ENCODE results near the gene PDE4B. TPM values are rescaled to one million over a fixed set of nuclear protein-coding genes. Genes with fewer than 3 reads are reported as not detected.

Gene PDE4B
- total and polyA plus RNA-seq, 9 of the 15 experiments (the other 6 are each of a cell fraction or from before 2014, with no cell fraction given) = 0.09 TPM; not detected in 8

DNA sequence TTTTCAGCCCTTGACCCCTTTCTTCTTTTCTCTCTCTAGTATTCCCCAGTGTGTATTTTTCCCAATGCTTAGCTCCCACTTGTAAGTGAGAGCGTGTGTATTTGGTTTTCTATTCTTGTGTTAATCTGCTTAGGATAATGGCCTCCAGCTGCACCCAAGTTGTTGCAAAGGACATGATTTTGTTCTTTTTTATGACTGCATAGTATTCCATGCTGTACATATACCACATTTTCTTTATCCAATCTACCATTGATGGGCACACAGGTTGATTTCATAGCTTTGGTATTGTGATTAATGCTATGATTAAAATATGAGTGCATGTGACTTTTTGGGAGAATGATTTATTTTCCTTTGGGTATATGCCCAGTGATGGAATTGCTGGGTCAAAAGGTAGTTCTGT lies 104.8 kb downstream of the PDE4B start:
- ChIA-PET POLR2A (no interaction called here), CTCF (ENCODE audit: low intra/inter-chr PET ratio) (no interaction called here)
- FAIRE-seq = no peak
- DNase-seq (ENCODE audit: extremely low read depth in 1 of 4, low spot score in 3 of 4) = no peak
- Histone ChIP-seq H3K27ac (ENCODE audit: extremely low read depth, low read depth, low read length) (no peak overlapping the region), H3K4me3 (no peak overlapping the region), H2AFZ (ENCODE audit: low read depth, low read length) (no peak overlapping the region), H3K9me3 (replicated peaks; ENCODE audit: control insufficient read depth, insufficient read depth, low read depth, low read length) (no peaks in the 10 kb centered on the region), H3K9ac (ENCODE audit: insufficient read depth in 1 of 2, low read depth in 2 of 2, low read length in 2 of 2) (no peak overlapping the region), H3K4me1 (replicated peaks in 1 of 2; ENCODE audit: control insufficient read depth in 2 of 2, insufficient read depth in 2 of 2, low read length in 2 of 2) (no peaks in the 10 kb centered on the region), H3K9me1 (ENCODE audit: control insufficient read depth, insufficient read depth, low read length) (no peaks in the 10 kb centered on the region), H4K20me1 (replicated peaks; ENCODE audit: control insufficient read depth, insufficient read depth, low read length) (no peaks in the 10 kb centered on the region), H3K79me2 (ENCODE audit: control insufficient read depth, insufficient read depth, low read length) (no peaks in the 10 kb centered on the region), H3K27me3 (ENCODE audit: control insufficient read depth in 2 of 2, insufficient read depth in 2 of 2, low read length in 2 of 2) (no peaks in the 10 kb centered on the region), H3K36me3 (ENCODE audit: control insufficient read depth, insufficient read depth, low read length) (no peaks in the 10 kb centered on the region), H3K4me2 (ENCODE audit: insufficient read depth, low read length) (no peak overlapping the region)
- intact Hi-C loops (cut with micrococcal nuclease) = no loop called here
- no peak for ATAC-seq
- BruUV-seq (replicated peaks) = no TSS peak
- in situ Hi-C loops (cut with MboI) = no loop called here
- peak; percentile 61 for TF ChIP-seq ZNF146 (CRISPR knock-in tag; IDR thresholded peaks at IDR 0.05; ENCODE audit: unreplicated experiment)
- no peak for TF ChIP-seq ZNF133 (CRISPR knock-in tag; IDR thresholded peaks at IDR 0.05)
- TF ChIP-seq ERF (CRISPR knock-in tag; IDR thresholded peaks at IDR 0.05) = no peak
- no peak for TF ChIP-seq CCAR2 (IDR thresholded peaks at IDR 0.05; ENCODE audit: low read depth, low read length)
- TF ChIP-seq GTF2F1 (IDR thresholded peaks at IDR 0.05; ENCODE audit: low read depth, low read length) = no peak
- TF ChIP-seq MYC (IDR thresholded peaks at IDR 0.05; ENCODE audit: low read depth, low read length) = no peak
- no peak for TF ChIP-seq MYC (CRISPR knock-in tag; IDR thresholded peaks at IDR 0.05; ENCODE audit: borderline replicate concordance, low read depth)
- 10% methylated on average over 1 of the region's 1 CpG for WGBS (ENCODE audit: insufficient coverage, low coverage, missing lambda C conversion rate)

DNA sequence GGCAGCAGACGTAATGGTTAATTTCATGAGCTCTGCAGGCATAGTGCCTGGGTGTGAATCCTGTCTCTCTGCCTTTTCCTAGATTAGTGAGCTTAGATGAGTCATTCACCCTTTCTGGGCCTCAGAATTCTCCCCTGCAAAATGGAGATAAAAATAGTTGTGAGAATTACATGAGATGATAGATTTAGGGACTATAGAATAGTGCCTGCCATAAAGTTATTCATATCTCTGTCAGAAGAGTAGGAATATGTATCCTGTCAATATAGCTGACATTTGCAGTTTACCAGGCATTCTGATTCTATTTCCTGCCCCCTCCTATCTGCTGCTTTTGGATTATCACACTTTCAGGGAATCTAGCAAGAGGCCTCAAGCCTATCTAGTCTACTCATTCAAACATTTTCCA lies 112.0 kb downstream of the PDE4B start:
- WGBS (ENCODE audit: insufficient coverage, low coverage, missing lambda C conversion rate) = 0% methylated on average over 1 of the region's 1 CpG
- Histone ChIP-seq H3K4me2 (ENCODE audit: insufficient read depth, low read length) (0 out of 2 replicates have a peak overlapping the region, but pooled peaks have one; percentile 40), H3K4me1 (replicated peaks in 1 of 2; ENCODE audit: control insufficient read depth in 2 of 2, insufficient read depth in 2 of 2, low read length in 2 of 2) (peaks cover 0 to 16% of the 10 kb centered on the region in 2 experiments; a peak in 2 of 5 replicates), H3K27me3 (ENCODE audit: control insufficient read depth in 2 of 2, insufficient read depth in 2 of 2, low read length in 2 of 2) (no peaks in the 10 kb centered on the region), H3K9ac (ENCODE audit: insufficient read depth in 1 of 2, low read depth in 2 of 2, low read length in 2 of 2) (0 out of 4 replicates have a peak overlapping the region, but pooled peaks of 1 of the 2 experiments have one; percentile 0), H3K4me3 (no peak overlapping the region), H3K27ac (ENCODE audit: extremely low read depth, low read depth, low read length) (peak overlapping the region; percentile 59), H3K36me3 (ENCODE audit: control insufficient read depth, insufficient read depth, low read length) (no peaks in the 10 kb centered on the region), H3K9me1 (ENCODE audit: control insufficient read depth, insufficient read depth, low read length) (no peaks in the 10 kb centered on the region), H4K20me1 (replicated peaks; ENCODE audit: control insufficient read depth, insufficient read depth, low read length) (no peaks in the 10 kb centered on the region), H2AFZ (ENCODE audit: low read depth, low read length) (peak overlapping the region; percentile 61; the same call in 1 of the 2 replicates), H3K9me3 (replicated peaks; ENCODE audit: control insufficient read depth, insufficient read depth, low read depth, low read length) (no peaks in the 10 kb centered on the region), H3K79me2 (ENCODE audit: control insufficient read depth, insufficient read depth, low read length) (no peaks in the 10 kb centered on the region)
- in situ Hi-C loops (cut with MboI) = no loop called here
- ATAC-seq (peak; percentile 96), FAIRE-seq (peak; percentile 90), DNase-seq (ENCODE audit: extremely low read depth in 1 of 4, low spot score in 3 of 4) (peak; percentile 28 to 79 (median 60))
- intact Hi-C loops (cut with micrococcal nuclease) = no loop called here
- ChIA-PET CTCF (ENCODE audit: low intra/inter-chr PET ratio) (no interaction called here), POLR2A (interaction anchor here (0.6 to 1.6 kb wide), 4 partner anchors 11 to 835 kb away, joined by 3 to 6 read pairs (median 4); no protein-coding TSS in a partner anchor)
- no TSS peak for BruUV-seq (replicated peaks)
- TF ChIP-seq HDAC2 (IDR thresholded peaks at IDR 0.05) = peak; percentile 37; the same call in 1 of the 2 replicates
- TF ChIP-seq ZNF217 (CRISPR knock-in tag; IDR thresholded peaks at IDR 0.05) = no peak
- TF ChIP-seq, protein P1, sequence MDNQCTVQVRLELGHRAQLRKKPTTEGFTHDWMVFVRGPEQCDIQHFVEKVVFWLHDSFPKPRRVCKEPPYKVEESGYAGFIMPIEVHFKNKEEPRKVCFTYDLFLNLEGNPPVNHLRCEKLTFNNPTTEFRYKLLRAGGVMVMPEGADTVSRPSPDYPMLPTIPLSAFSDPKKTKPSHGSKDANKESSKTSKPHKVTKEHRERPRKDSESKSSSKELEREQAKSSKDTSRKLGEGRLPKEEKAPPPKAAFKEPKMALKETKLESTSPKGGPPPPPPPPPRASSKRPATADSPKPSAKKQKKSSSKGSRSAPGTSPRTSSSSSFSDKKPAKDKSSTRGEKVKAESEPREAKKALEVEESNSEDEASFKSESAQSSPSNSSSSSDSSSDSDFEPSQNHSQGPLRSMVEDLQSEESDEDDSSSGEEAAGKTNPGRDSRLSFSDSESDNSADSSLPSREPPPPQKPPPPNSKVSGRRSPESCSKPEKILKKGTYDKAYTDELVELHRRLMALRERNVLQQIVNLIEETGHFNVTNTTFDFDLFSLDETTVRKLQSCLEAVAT (IDR thresholded peaks at IDR 0.05) = no peak
- TF ChIP-seq ZFP36 (IDR thresholded peaks at IDR 0.05; ENCODE audit: low read depth, low read length, partially characterized antibody) = peak; percentile 43
- peak; percentile 96 for TF ChIP-seq DPF2 (IDR thresholded peaks at IDR 0.05)
- peak; percentile 77; the same call in 1 of the 2 replicates for TF ChIP-seq MAFF (IDR thresholded peaks at IDR 0.05; ENCODE audit: low read length)
- TF ChIP-seq, protein P2, sequence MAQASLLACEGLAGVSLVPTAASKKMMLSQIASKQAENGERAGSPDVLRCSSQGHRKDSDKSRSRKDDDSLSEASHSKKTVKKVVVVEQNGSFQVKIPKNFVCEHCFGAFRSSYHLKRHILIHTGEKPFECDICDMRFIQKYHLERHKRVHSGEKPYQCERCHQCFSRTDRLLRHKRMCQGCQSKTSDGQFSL (CRISPR knock-in tag; IDR thresholded peaks at IDR 0.05) = no peak
- TF ChIP-seq, protein P2 (tag; IDR thresholded peaks at IDR 0.05) = no peak
